ENCODE results near the gene ACOT11.

Gene ACOT11

GRCh38 chr1:54537611-54538010 lies 10.4 kb upstream of the ACOT11 start:
- DNase-seq (ENCODE audit: low read depth in 2 of 2), result no peak

GRCh38 chr1:54538538-54538937 lies 9.5 kb upstream of the ACOT11 start:
- no peak for DNase-seq (ENCODE audit: low read depth in 2 of 2)

DNA sequence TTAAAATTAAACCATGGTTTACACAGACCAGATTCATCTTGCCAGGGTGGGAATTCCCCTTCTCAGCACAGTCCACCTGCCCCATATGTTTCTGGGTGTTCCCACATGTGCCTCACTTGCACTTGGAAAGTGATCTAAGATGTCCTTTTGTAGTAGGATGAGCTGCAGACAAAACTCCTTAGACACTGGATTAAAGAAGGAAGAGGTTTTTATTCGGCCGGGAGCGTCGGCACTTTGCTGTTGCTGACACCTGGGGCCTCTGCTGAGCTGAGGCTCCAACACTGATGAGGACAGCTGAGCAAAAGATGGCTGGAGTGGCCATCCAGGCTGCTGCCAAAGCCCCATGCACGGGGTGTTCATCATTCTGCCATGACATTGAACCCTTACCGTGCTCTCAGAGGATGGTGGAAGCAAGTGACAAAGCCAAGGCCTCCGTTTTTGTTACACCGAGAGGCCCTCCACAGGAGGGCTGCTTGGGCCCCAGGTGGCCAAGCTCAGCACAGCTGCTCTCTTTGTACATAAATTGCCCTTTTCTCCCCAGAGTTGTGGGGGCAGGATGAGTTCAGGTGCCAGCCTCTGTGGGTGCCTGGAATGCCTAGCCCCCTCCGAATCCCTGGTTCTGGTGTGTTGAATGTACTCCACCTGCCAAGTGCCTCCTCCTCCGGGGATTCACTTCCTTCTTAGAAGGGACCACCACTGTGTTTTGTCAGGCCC lies 7.3 kb upstream of the ACOT11 start:
- no peak for DNase-seq (ENCODE audit: low read depth in 2 of 2)

DNA sequence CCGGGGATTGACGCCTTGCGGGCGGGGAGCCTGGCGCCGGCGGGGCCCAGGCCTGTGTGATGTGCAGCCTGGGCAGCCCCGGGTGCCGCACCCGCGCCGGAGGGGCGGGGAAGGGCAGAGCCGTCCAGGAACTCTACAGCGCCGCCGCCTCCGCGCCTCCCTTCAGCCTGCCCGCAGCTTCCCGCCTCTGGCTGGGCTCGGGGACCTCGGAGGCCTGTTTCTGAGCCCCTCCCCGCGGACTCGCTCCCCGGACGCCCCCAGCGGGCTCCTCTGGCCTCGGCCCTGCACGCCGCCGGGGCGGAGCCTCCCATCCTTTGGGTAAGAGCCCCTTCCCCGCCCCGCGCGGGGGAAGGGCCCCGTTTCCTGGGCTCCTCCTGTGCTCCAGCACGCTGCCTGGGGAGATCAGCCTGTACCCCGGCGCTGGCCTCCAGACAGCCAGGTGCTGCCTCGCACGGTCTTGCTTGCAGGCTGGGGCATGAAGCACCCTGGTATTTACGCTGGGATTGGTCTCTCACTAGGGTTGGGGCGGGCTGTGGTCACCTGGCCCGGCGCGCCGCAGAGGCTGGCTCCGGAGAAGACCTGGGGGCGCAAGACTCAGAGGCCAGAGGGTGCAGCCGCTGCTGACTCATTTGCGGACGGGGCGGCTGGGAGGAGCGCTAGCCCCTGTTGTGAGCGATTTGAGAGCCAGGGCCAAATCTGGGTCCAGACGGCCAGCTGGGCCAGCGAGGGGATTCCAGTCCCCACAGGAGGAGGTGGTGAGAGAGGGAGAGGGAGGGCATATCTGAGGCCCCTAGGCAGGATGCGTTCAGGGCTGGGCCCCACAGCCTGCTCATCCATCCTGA lies 5.7 kb upstream of the ACOT11 start:
- peak; percentile 26 to 49 for DNase-seq (ENCODE audit: low read depth in 2 of 2)

GRCh38 chr1:54542962-54543539 lies 5.0 kb upstream of the ACOT11 start:
- no peak for DNase-seq (ENCODE audit: low read depth in 2 of 2)

- no peak for DNase-seq (ENCODE audit: low read depth in 2 of 2)
Measured at GRCh38 chr1:54543729-54544496, 4.1 kb upstream of the ACOT11 start.

- DNase-seq (ENCODE audit: low read depth in 2 of 2), result no peak
Measured at GRCh38 chr1:54545916-54546635, 2.0 kb upstream of the ACOT11 start.

- DNase-seq (ENCODE audit: low read depth in 2 of 2), result no peak
Measured at GRCh38 chr1:54546651-54547401, 1.2 kb upstream of the ACOT11 start.

- no peak for DNase-seq (ENCODE audit: low read depth in 2 of 2)
Measured at GRCh38 chr1:54548389-54549044, 489 bp downstream of the ACOT11 start.

GRCh38 chr1:54549181-54549924 lies 1.3 kb downstream of the ACOT11 start:
- no peak for DNase-seq (ENCODE audit: low read depth in 2 of 2)

GRCh38 chr1:54551891-54552290 lies 3.9 kb downstream of the ACOT11 start:
- DNase-seq (ENCODE audit: low read depth in 2 of 2), result no peak

- DNase-seq (ENCODE audit: low read depth in 2 of 2), result no peak
Measured at GRCh38 chr1:54553602-54554313, 5.7 kb downstream of the ACOT11 start.

GRCh38 chr1:54556110-54556509 lies 8.1 kb downstream of the ACOT11 start:
- no peak for DNase-seq (ENCODE audit: low read depth in 2 of 2)

DNA sequence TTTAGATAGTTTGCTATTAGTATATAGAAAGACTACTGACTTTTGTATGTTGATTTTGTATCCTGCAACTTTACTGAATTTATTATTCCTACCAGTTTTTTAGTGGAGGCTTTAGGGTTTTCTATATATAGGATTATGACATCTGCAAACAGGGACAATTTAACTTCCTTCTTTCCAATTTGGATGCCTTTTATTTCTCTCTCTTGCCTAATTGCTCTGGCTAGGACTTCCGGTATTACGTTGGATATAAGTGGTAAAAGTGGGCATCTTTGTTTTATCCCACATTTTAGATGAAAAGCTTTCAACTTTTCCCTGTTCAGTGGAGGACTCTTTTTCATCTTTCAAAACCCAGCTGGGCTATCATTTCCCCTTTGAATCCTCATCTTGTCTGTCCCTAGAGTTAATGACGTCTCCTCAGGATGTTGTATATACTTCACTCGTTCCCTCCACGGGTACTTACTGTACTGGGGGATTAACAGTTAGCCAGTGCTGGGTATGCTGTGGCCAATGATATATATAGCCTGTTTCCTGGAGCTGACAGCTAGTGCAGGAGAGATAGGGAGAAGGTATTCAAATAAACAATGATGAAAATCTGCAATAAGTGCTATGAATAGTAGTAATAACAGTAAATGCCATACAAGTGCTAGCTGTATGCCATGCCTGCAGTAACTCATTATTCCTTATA lies 9.8 kb downstream of the ACOT11 start:
- no peak for DNase-seq (ENCODE audit: low read depth in 2 of 2)

DNA sequence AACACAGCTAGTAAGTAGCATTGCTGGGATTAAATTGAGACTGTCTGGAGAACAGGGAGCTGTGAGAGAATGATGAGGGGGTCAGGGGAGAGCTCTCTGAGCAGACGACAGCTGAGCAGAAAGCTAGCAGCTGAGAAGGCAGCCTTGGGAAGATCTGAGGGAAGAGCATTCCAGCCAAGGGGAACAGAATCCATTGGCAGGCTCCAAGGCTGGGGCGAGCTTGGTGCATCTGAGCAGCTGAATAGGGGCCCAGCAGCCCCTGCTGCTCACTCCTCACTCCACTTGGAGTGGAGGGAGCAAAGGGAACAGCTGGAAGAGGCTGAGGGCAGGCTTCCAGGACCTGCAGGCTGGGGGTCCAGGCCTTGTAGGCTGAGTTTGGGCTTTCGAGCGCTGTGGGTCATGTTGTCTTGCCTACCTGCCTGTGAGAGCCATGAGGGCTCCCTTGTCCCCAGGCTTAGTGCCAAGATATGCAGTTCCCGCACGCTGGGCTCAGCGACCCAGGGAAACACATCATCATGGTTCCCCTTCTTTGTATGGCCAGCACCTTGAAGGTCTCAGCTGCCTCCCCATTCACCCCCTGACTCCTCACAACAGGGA lies 10.5 kb downstream of the ACOT11 start:
- DNase-seq (ENCODE audit: low read depth in 2 of 2), result no peak

DNA sequence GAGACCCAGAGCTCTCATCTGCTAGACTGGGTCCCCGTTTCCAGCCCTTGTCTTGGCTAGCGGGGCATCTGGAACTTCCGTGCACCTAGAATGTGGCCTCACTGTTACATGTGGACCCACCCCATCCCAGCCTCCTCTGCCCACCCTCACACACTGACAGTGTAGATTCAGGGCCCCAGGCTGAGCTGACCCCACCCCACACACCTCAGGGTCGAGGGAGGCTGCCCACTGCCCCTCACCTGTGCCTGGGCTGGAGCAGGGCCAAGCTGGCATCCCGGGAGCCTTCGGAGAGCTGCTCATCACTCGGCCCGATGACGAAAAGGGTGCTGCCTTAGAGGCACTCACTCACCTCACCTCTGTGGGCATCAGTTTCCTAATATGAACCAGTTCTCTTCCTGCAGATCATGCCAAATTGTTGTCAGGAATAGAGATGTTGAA lies 11.1 kb downstream of the ACOT11 start:
- DNase-seq (ENCODE audit: low read depth in 2 of 2), result no peak

- DNase-seq (ENCODE audit: low read depth in 2 of 2), result no peak
Measured at GRCh38 chr1:54559771-54560231, 11.8 kb downstream of the ACOT11 start.

Data from stimulated activated CD4-positive, alpha-beta T cell treated with anti-CD3 and anti-CD28 coated beads, Interleukin-1b, Interleukin-23, amount 100 ng/mL, for 4 hours (primary cell).